Natural killer cell (primary cell): ENCODE results near the gene GNPTG. TPM values are rescaled to one million over a fixed set of nuclear protein-coding genes. Genes with fewer than 3 reads are reported as not detected.

Source experiments
- ATAC-seq, 3 donors: fragments of 150-1000 bp in 2 of 3; fragments of 200-7000 bp in 1 of 3; cut with Tn5 transposase; 1 replicate in 1 of 3; 2 replicates in 2 of 3; pipeline ENCODE4 v1.10.0; 2021; ENCODE audit warnings: mild to moderate bottlenecking in 2 of 3, moderate library complexity in 2 of 3
- DNase-seq, 2 donors: peaks; one replicate each; pipeline versions ENCODE4 v3.0.0 to v3.0.0-alpha.2; 2013 to 2021; ENCODE audit warnings: mixed read lengths in 1 of 2
- H3K27ac ChIP-seq: one replicate; pipeline ENCODE4 v1.5.1; 2013; ENCODE audit warnings: mild to moderate bottlenecking, low read length
- H3K27me3 ChIP-seq: one replicate; pipeline ENCODE4 v1.6.1; 2013; ENCODE audit warnings: low read length; ENCODE audit not compliant: control insufficient read depth, insufficient read depth
- H3K36me3 ChIP-seq: one replicate; pipeline ENCODE4 v1.6.1; 2013; ENCODE audit warnings: low read length; ENCODE audit not compliant: control insufficient read depth, insufficient read depth
- H3K4me1 ChIP-seq: one replicate; pipeline ENCODE4 v1.6.1; 2013; ENCODE audit warnings: low read length; ENCODE audit not compliant: control insufficient read depth, insufficient read depth
- H3K4me3 ChIP-seq: one replicate; pipeline ENCODE4 v1.5.1; 2013; ENCODE audit warnings: low read length
- H3K9me3 ChIP-seq: one replicate; pipeline ENCODE4 v1.6.1; 2013; ENCODE audit warnings: low read length; ENCODE audit not compliant: control insufficient read depth, insufficient read depth
- H3K27ac Mint-ChIP-seq, 2 donors: one replicate each; pipeline ENCODE4 v1.8.0; 2022; ENCODE audit warnings: mild to moderate bottlenecking in 2 of 2, mixed read lengths in 2 of 2, moderate library complexity in 1 of 2
- H3K27me3 Mint-ChIP-seq, 2 donors: one replicate each; pipeline ENCODE4 v1.8.0; 2022; ENCODE audit warnings: low read depth in 2 of 2, mixed read lengths in 2 of 2
- H3K36me3 Mint-ChIP-seq: one replicate; pipeline ENCODE4 v1.8.0; 2022; ENCODE audit warnings: mixed read lengths
- H3K4me1 Mint-ChIP-seq, 2 donors: one replicate each; pipeline ENCODE4 v1.8.0; 2022; ENCODE audit warnings: mixed read lengths in 2 of 2
- H3K4me3 Mint-ChIP-seq: one replicate; pipeline ENCODE4 v1.8.0; 2022; ENCODE audit warnings: mild to moderate bottlenecking, moderate library complexity, mixed read lengths
- H3K9me3 Mint-ChIP-seq, 2 donors: one replicate each; pipeline ENCODE4 v1.8.0; 2022; ENCODE audit warnings: mixed read lengths in 2 of 2
- WGBS: methylation state at CpG from one replicate; pipeline ENCODE4 v1.1.7; 2013; ENCODE audit warnings: missing lambda C conversion rate; ENCODE audit not compliant: insufficient coverage; 5-methylcytosine and 5-hydroxymethylcytosine counted together
- intact Hi-C: fragments of 100-400 bp; cut with micrococcal nuclease; formaldehyde crosslinking; loops from one replicate; pipeline ENCODE4 v1.14.2; 2022
- total RNA-seq, 4 donors: library from RNA; stranded (reverse); fragments of 120-200 nt in 1 of 4; gene quantifications; one replicate each; pipeline versions ENCODE4 v1.2.3 to v1.2.4, GENCODE V29; 2013 to 2022
- TF ChIP-seq, protein P1 (sequence below): fragments of 200-600 bp; IDR thresholded peaks from one replicate; pipeline ENCODE4 v1.8.0; 2022; ENCODE audit warnings: antibody characterized with exemption

Gene GNPTG
- total RNA-seq, 3 donors from 2014 or later (not counting 1 experiment from before 2014, with no cell fraction given) = 58.7 to 65.9 (median 62.0) TPM

DNA sequence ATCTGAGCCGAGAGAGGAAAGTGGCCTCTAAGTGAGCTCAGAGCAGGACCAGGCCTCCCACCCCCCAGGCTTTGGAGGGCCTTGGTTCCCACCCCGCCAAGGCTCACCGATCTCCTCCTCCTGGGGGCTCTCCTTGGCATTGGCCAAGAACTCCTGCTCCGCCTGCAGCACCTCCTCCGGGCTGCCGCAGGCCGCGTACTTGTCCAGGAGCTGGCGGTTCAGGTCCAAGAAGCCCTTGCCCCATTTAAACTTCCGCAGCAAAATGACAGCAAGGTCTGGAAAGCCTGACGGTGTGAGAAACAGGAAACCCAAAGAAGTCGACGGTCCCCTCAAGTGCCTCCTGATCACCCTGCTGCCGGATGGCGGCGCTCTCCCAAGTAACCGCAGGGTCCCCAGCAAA is 1.8 kb upstream of the GNPTG start:
- WGBS = 95% methylated on average over 17 of the region's 17 CpGs
- peaks cover 23 to 39% of the 10 kb centered on the region in 2 donors for H3K4me1 Mint-ChIP-seq
- H3K4me3 Mint-ChIP-seq = peak overlapping the region; percentile 86
- Histone ChIP-seq H3K36me3 (peaks cover 12% of the 10 kb centered on the region), H3K27ac (no peak overlapping the region), H3K4me1 (peaks cover 25% of the 10 kb centered on the region), H3K9me3 (no peaks in the 10 kb centered on the region), H3K4me3 (no peak overlapping the region), H3K27me3 (no peaks in the 10 kb centered on the region)
- no peak for ATAC-seq
- intact Hi-C loops = loop anchor here (10.0 kb wide), 1 partner anchor 355 kb away; the partner anchor contains the start of gene MAPK8IP3
- DNase-seq = no peak
- peak overlapping the region; percentile 43 to 80 for H3K27ac Mint-ChIP-seq
- no peaks in the 10 kb centered on the region for H3K27me3 Mint-ChIP-seq
- H3K9me3 Mint-ChIP-seq = no peaks in the 10 kb centered on the region
- TF ChIP-seq, protein P1, sequence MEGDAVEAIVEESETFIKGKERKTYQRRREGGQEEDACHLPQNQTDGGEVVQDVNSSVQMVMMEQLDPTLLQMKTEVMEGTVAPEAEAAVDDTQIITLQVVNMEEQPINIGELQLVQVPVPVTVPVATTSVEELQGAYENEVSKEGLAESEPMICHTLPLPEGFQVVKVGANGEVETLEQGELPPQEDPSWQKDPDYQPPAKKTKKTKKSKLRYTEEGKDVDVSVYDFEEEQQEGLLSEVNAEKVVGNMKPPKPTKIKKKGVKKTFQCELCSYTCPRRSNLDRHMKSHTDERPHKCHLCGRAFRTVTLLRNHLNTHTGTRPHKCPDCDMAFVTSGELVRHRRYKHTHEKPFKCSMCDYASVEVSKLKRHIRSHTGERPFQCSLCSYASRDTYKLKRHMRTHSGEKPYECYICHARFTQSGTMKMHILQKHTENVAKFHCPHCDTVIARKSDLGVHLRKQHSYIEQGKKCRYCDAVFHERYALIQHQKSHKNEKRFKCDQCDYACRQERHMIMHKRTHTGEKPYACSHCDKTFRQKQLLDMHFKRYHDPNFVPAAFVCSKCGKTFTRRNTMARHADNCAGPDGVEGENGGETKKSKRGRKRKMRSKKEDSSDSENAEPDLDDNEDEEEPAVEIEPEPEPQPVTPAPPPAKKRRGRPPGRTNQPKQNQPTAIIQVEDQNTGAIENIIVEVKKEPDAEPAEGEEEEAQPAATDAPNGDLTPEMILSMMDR = no peak
- H3K36me3 Mint-ChIP-seq = no peaks in the 10 kb centered on the region

DNA sequence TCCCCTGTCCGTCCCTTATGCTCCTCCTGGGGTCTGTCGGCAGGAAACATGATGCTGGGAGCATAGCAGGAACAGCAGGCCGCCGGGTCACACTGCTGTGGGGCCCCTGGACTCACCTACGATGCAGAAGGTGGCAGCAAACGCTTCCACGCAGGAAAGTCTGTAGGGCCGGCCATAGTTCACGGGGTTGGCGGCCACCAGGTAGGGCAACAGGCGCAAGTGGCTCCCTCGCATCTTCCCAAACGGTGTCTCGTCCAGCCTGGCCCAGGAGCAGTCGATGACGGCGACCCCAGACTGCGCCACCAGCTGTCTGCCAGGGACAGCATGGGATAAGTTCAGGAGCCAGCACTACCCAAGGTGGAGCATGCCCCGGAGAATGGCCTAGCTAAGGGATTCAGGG is 1.0 kb upstream of the GNPTG start:
- Mint-ChIP-seq H3K4me3 (peak overlapping the region; percentile 86), H3K27me3 (no peaks in the 10 kb centered on the region), H3K9me3 (no peaks in the 10 kb centered on the region), H3K36me3 (no peaks in the 10 kb centered on the region), H3K27ac (peak overlapping the region; percentile 43 to 80), H3K4me1 (peaks cover 27 to 47% of the 10 kb centered on the region in 2 donors)
- no peaks in the 10 kb centered on the region for H3K9me3 ChIP-seq
- ATAC-seq = no peak
- peak overlapping the region; percentile 24 for H3K4me3 ChIP-seq
- intact Hi-C loops = loop anchor here (10.0 kb wide), 1 partner anchor 354 kb away; the partner anchor contains the start of gene MAPK8IP3
- H3K27ac ChIP-seq = no peak overlapping the region
- 92% methylated on average over 19 of the region's 19 CpGs for WGBS
- peaks cover 25% of the 10 kb centered on the region for H3K4me1 ChIP-seq
- no peaks in the 10 kb centered on the region for H3K27me3 ChIP-seq
- peaks cover 12% of the 10 kb centered on the region for H3K36me3 ChIP-seq
- DNase-seq = no peak
- TF ChIP-seq, protein P1 = no peak

- Mint-ChIP-seq H3K27me3 (no peaks in the 10 kb centered on the region), H3K9me3 (no peaks in the 10 kb centered on the region), H3K4me1 (peaks cover 27 to 52% of the 10 kb centered on the region in 2 donors), H3K27ac (peak overlapping the region; percentile 43 to 80), H3K36me3 (no peaks in the 10 kb centered on the region), H3K4me3 (peak overlapping the region; percentile 86)
- H3K4me3 ChIP-seq = peak overlapping the region; percentile 24
- H3K27ac ChIP-seq = peak overlapping the region; percentile 55
- H3K27me3 ChIP-seq = no peaks in the 10 kb centered on the region
- peak in 1 of 2 donors; percentile 39 for DNase-seq
- H3K36me3 ChIP-seq = peaks cover 12% of the 10 kb centered on the region
- H3K4me1 ChIP-seq = peaks cover 25% of the 10 kb centered on the region
- intact Hi-C loops = loop anchor here (10.0 kb wide), 1 partner anchor 354 kb away; the partner anchor contains the start of gene MAPK8IP3
- TF ChIP-seq, protein P1 = no peak
- no peaks in the 10 kb centered on the region for H3K9me3 ChIP-seq
- ATAC-seq = peak in 2 of 3 donors; percentile 2 to 13
- 1% methylated on average over 35 of the region's 35 CpGs for WGBS
These were observed 533 bp upstream of the GNPTG start for GRCh38 chr16:1351215-1351581.
